ENCODE data around the gene LINC00632. TPM values are rescaled to one million over a fixed set of nuclear protein-coding genes. Genes with fewer than 3 reads are reported as not detected.

Gene LINC00632
- total and polyA plus RNA-seq, 9 donors = 1.8 to 72.9 (median 21.8) TPM

DNA sequence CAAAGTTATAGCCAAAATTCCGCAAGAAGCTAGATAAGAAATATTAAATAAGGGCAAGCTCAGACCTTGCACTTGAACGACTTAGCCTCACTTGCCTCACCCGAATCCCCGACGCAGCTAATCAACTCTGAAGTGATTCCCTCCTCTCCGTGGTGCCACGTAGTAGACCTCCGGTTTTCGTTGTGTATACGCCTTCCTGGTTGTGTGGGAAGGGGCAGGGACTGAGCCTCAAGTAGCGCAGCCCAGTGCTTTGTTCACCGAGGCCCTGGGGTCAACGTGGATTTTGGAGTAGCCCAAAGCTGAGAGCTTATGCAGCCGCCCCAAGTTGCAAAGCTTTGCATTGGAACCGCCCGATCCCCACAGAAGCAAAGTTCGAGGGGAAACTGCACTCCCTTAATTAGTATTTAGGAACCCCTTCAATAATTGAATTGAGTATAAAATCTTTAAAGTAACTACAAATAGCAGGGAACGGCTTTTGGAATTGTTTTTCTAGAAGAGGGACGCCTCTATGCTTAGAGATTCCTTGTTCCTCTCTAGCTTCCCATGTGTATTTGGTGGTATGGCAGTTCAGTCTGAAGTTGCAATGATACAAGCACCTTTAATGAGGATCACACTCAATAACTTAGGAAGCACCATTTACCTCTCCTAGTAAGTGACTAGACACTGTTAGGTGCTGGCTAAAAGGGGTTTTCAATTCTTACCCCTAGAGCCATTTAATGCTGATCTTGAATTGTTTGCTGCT is 55.7 kb downstream of the LINC00632 start:
- intact Hi-C loops (cut with DNase I) = no loop called here
- Histone ChIP-seq H3K27me3 (no peaks in the 10 kb centered on the region), H3K27ac (no peak overlapping the region), H3K36me3 (no peaks in the 10 kb centered on the region), H3K9me3 (no peaks in the 10 kb centered on the region), H3K4me3 (peak overlapping the region; percentile 18), H3K4me1 (ENCODE audit: insufficient read depth) (no peaks in the 10 kb centered on the region)
- WGBS, 3 donors = 30 to 40% (median 36%) methylated on average over 19 of the region's 19 CpGs
- DNase-seq = no peak
- TF ChIP-seq EP300 (IDR thresholded peaks at IDR 0.05) = no peak
- TF ChIP-seq POLR2A (IDR thresholded peaks at IDR 0.05) = no peak
- TF ChIP-seq, protein P1, sequence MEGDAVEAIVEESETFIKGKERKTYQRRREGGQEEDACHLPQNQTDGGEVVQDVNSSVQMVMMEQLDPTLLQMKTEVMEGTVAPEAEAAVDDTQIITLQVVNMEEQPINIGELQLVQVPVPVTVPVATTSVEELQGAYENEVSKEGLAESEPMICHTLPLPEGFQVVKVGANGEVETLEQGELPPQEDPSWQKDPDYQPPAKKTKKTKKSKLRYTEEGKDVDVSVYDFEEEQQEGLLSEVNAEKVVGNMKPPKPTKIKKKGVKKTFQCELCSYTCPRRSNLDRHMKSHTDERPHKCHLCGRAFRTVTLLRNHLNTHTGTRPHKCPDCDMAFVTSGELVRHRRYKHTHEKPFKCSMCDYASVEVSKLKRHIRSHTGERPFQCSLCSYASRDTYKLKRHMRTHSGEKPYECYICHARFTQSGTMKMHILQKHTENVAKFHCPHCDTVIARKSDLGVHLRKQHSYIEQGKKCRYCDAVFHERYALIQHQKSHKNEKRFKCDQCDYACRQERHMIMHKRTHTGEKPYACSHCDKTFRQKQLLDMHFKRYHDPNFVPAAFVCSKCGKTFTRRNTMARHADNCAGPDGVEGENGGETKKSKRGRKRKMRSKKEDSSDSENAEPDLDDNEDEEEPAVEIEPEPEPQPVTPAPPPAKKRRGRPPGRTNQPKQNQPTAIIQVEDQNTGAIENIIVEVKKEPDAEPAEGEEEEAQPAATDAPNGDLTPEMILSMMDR (IDR thresholded peaks at IDR 0.05) = no peak

DNA sequence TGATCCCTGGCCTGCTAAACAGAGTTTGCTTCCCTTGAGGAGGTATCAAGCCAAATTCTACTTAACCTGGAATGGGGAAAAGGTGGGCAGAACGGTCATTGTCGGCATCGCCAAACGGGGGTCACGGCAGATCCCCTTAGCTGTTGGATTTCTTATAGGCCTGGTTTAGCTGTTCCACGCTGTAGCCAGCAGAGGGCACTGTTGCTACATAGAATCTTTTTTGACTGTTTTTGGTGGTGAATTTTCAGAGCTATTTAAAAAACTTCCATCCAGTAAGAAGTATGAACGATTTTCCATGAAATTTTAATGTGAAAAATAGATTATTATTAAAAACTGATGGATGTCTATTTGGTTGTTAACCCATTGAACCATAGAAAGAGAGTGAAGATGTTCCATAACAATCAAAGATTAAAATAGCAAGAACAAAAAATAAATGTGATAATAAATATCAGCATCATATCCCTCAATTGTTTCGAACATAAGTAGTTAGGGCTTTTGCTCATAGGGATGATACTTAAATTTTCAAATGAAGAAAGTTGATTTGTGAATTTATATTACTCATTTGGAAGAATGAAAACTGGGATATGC is 56.6 kb downstream of the LINC00632 start:
- no peak for TF ChIP-seq EP300 (IDR thresholded peaks at IDR 0.05)
- TF ChIP-seq, protein P1 (IDR thresholded peaks at IDR 0.05) = peak in 2 of 3 donors; percentile 14 to 34
- intact Hi-C loops (cut with DNase I) = no loop called here
- DNase-seq = peak; percentile 15 to 36 (median 28)
- H3K4me3 ChIP-seq = no peak overlapping the region
- no peaks in the 10 kb centered on the region for H3K9me3 ChIP-seq
- H3K4me1 ChIP-seq (ENCODE audit: insufficient read depth) = no peaks in the 10 kb centered on the region
- H3K27me3 ChIP-seq = no peaks in the 10 kb centered on the region
- no peaks in the 10 kb centered on the region for H3K36me3 ChIP-seq
- 11 to 16% (median 15%) methylated on average over 8 of the region's 8 CpGs for WGBS, 3 donors
- H3K27ac ChIP-seq = no peak overlapping the region

DNA sequence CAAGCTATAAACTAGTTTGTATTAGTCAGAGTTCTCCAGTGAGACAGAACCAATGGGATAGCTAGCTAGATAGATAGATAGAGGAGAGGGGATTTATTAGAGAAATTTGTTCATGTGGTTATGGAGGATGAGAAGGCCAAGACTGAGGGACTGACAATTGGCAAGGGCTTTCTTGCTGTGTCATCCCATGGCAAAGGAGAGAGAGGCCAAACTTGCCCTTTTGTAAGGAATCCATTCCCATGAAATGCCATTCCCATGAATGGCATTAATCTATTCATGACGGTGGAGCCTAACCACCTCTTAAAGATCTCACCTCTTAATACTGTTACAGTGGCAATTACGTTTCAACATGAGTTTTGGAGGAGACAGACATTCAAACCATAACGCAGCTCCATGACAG is 58.1 kb downstream of the LINC00632 start:
- intact Hi-C loops (cut with DNase I) = no loop called here
- 65 to 75% (median 68%) methylated on average over 3 of the region's 3 CpGs for WGBS, 3 donors
- Histone ChIP-seq H3K36me3 (no peaks in the 10 kb centered on the region), H3K27me3 (no peaks in the 10 kb centered on the region), H3K9me3 (no peaks in the 10 kb centered on the region), H3K4me1 (ENCODE audit: insufficient read depth) (no peaks in the 10 kb centered on the region), H3K27ac (no peak overlapping the region), H3K4me3 (no peak overlapping the region)
- no peak for DNase-seq
- TF ChIP-seq POLR2A (IDR thresholded peaks at IDR 0.05) (no peak), EP300 (IDR thresholded peaks at IDR 0.05) (no peak)
- TF ChIP-seq, protein P1 (IDR thresholded peaks at IDR 0.05) = no peak

DNA sequence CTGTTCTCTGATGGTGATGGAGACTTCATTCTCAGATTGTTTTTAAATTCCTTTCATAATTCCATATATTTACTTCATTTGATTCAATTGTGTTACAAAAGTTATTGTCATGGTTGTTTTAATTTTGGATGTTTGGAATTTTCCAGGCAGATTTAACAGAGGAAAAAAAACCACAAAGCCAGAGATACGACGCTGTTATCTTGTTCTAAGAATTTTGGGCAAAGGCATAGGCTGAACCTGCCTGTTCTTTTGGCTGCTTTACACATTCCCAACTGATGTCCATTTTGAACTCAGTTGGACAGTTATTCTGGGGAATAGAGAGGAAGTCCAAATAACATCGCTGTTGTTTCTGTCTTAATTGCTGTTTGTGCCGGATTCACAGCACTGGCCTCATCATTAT is 65.7 kb downstream of the LINC00632 start:
- Histone ChIP-seq H3K4me1 (ENCODE audit: insufficient read depth) (no peaks in the 10 kb centered on the region), H3K9me3 (no peaks in the 10 kb centered on the region), H3K4me3 (no peak overlapping the region), H3K36me3 (no peaks in the 10 kb centered on the region), H3K27me3 (no peaks in the 10 kb centered on the region), H3K27ac (no peak overlapping the region)
- TF ChIP-seq EP300 (IDR thresholded peaks at IDR 0.05) (no peak), POLR2A (IDR thresholded peaks at IDR 0.05) (no peak)
- TF ChIP-seq, protein P1 (IDR thresholded peaks at IDR 0.05) = no peak
- whole genome bisulfite sequencing, 3 donors = 32 to 49% (median 39%) methylated on average over 4 of the region's 4 CpGs
- no peak for DNase-seq
- intact Hi-C loops (cut with DNase I) = no loop called here
